GM23248 (cell line): ENCODE results near the gene DENND1A.

Experiments used
- EZH2 ChIP-seq: fragments of 200-600 bp; sonication (generic); IDR thresholded peaks from 2 replicates; pipeline ENCODE4 v1.6.1; 2018; ENCODE audit warnings: antibody characterized with exemption, mild to moderate bottlenecking; ENCODE audit not compliant: insufficient read depth, poor library complexity, severe bottlenecking
- EZH2phosphoT487 ChIP-seq: fragments of 200-600 bp; sonication (generic); IDR thresholded peaks from 2 replicates; pipeline ENCODE4 v1.6.1; 2018; ENCODE audit warnings: antibody characterized with exemption, moderate library complexity, mild to moderate bottlenecking, low read depth; ENCODE audit not compliant: insufficient read depth

DNA sequence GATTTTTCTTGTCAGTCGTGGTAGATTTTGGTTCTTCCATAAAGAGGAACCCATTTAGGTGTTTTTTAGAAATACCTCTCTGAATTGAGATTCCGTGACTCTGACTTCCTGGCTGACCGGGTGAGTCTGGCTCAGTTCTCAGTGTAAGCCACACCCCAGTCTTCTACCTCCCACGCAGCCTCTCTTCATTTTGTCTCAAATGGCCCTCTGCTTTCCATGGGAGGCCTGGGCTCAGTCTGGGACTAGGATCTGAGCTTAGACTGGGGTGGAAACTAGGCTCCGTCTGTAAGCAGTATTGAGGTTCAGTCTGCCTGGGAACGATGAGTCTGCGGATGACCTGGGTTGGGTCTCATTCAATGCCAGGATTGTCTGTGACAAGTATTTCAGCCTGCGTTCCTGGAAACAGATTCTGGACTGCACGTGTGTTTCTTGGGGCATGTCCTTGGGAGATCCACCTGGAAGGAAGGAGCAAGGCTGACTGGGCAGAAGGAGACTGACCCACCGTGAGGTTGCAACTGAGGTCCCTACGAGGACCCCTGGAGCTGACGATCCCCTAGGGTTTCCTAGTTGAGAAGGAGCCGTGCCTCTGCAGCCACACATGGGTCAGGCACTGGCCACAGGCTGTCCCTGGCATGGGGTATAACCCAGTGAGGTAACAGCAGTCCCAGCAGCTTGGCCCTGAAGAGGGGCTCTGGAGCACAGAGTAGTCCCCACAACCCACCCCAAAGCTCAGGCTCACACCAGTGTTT lies 586.3 kb downstream of the DENND1A start:
- TF ChIP-seq EZH2 (no peak), EZH2phosphoT487 (no peak)
